ENCODE data around the gene SEC24B.
"Not testable (repeated sequence)": the region's sequence is repeated elsewhere in the genome, so short reads cannot be mapped to it uniquely, and the experiment has no call there.

Gene SEC24B

DNA sequence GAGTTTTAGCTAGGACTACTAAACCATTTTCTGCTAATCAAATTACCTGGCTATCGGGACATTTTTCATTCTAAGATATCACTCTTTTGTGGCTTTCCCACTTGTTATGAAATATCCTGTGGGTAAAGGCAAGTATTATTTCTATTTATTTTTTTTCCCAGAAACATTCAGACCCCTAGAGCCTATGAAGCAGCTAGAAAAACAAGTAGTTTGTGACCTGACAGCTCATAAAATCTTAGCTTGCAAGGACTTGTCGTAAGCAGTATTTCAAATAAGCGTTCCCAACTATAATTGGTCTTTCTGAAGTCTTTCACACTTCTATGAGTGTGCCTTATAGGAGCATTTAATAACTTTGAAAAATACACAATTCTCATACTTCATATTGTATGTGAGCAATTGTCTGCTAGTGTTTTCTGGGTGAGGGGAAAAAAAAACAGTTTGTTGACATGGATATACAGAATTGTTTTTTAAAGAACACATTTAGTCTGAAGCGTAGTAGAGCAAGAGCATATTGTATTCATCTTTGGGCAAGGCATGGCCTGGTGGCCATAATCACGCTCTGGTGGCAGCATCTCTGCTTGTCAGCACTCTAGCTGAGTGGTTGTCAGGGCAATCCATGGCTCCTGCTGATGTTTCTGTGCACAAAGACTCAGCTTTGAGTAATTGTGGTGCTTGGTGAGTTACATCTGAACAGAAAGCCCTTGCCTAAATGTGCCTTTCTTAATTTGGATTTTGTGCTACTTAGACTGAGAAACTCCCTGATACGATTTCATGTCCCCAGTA, 129.0 kb downstream of the SEC24B start:
- no peaks in the 10 kb centered on the region for H3K9me3 Mint-ChIP-seq
- no peaks in the 10 kb centered on the region for H3K27me3 Mint-ChIP-seq
- peak overlapping the region; percentile 0 for H3K27ac Mint-ChIP-seq
- peaks cover 64% of the 10 kb centered on the region for H3K4me1 Mint-ChIP-seq
- H3K36me3 Mint-ChIP-seq (ENCODE audit: low read depth) = peaks cover 27% of the 10 kb centered on the region
- ATAC-seq (no peak), DNase-seq (no peak)
- H3K4me3 Mint-ChIP-seq = peak overlapping the region; percentile 91

DNA sequence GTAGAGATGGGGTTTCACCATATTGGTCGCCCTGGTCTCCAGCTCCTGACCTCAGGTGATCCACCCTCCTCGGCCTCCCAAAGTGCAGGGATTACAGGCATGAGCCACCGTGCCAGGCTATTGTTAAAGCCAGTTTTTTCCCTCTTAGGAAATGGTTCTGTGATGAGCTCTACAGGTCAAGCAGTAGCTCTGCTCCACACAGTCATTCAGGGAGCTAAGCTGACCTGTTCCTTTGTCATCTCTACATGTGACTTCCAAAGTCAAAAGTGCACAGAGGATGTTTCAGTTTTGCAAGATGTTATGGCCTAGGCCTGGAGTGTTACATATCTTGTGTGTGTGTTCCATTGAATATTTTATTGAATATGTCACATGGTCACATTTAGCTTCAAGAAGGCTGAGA, 137.9 kb downstream of the SEC24B start:
- peaks cover 4% of the 10 kb centered on the region for H3K9me3 Mint-ChIP-seq
- peaks cover 59% of the 10 kb centered on the region for H3K4me1 Mint-ChIP-seq
- H3K27me3 Mint-ChIP-seq = no peaks in the 10 kb centered on the region
- no peak overlapping the region for H3K27ac Mint-ChIP-seq
- H3K4me3 Mint-ChIP-seq = no peak overlapping the region
- DNase-seq = no peak
- H3K36me3 Mint-ChIP-seq (ENCODE audit: low read depth) = peaks cover 25% of the 10 kb centered on the region
- peak; percentile 22 for ATAC-seq

DNA sequence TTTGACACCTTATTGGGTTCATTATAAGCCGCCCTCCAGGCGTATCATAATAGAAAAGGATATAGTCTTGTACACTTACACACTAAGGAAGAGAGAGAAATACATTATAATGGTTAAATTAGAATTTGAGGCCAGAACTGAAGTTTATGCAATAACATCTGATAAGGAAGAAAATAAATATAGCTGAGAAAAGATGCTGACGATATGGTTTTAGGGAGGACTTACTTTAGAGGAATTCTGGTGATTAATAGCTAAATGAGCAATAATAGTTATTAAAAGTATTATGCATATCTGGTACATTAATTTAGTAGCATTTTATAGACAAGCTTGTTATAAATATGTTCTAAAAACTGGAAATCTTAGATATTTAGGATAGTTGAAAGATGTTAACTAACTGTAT, 138.5 kb downstream of the SEC24B start:
- Mint-ChIP-seq H3K27ac (no peak overlapping the region), H3K27me3 (no peaks in the 10 kb centered on the region), H3K9me3 (peaks cover 4% of the 10 kb centered on the region), H3K4me3 (no peak overlapping the region), H3K4me1 (peaks cover 58% of the 10 kb centered on the region), H3K36me3 (ENCODE audit: low read depth) (peaks cover 26% of the 10 kb centered on the region)
- DNase-seq (no peak), ATAC-seq (no peak)

DNA sequence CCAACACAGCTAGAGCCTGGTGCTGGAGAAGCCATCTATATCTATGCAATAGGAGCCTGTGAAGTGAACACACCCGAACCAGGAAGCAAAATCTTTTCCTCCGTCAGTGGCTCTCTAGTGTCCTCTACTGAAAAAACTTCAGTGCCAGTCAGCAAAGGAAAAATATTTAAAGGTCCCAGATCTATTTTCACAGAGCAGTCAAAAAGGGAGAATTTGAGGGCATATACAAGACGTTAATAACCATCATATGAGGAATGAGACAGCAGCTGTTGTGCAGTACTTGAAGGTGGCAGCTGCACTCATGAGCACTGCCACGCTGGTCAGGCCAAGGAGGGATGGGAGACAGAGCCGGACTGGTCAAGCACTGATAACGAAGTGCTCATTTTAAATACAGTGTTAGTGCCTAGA, 140.8 kb downstream of the SEC24B start:
- Mint-ChIP-seq H3K36me3 (ENCODE audit: low read depth) (peaks cover 27% of the 10 kb centered on the region), H3K4me3 (no peak overlapping the region), H3K27ac (peak overlapping the region; percentile 6), H3K4me1 (peaks cover 61% of the 10 kb centered on the region), H3K9me3 (peaks cover 4% of the 10 kb centered on the region), H3K27me3 (no peaks in the 10 kb centered on the region)
- DNase-seq (no peak), ATAC-seq (no peak)

DNA sequence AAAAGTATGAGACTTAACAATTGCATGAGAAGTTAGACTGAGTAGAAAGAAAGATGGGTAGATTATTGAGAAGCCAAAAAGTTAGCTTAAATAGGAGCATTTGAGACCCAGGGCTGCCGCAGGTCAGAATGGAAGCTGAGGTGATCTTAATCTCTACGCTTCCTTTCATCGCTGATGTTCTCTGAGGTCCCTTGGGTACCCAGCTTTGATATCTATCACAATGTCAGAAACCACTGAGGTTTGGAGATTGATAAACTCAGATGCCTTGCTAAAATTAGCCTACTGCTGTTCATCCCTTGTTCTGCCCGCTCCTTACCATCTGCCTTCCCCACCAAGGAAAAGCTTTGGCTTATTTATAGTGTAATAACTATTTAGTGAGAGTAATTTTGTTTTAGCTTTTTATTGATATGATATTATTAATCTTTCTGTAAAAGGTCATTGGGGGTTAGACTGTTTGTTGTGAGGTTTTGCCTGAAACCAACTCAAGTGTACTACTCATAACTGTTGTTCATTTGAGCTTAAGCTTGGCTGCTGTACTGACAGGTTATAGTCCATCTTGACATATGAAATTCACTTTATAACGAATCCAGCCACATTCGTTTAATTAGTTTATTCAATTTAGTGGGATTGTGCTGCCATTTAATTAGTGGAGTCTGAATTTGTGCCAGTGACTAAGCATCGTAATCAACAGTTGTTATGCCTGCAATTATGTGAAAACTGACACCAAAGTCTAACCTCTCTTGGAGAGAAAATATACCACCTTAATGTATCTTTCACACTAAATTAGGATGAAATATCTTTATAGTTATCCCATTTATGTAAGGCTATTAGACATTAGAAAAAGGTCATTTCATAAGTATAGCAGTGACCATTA, 141.6 kb downstream of the SEC24B start:
- Mint-ChIP-seq H3K27me3 (no peaks in the 10 kb centered on the region), H3K4me3 (no peak overlapping the region), H3K9me3 (peaks cover 4% of the 10 kb centered on the region), H3K36me3 (ENCODE audit: low read depth) (peaks cover 27% of the 10 kb centered on the region), H3K27ac (no peak overlapping the region), H3K4me1 (peaks cover 58% of the 10 kb centered on the region)
- no peak for DNase-seq
- peak; percentile 66 for ATAC-seq

DNA sequence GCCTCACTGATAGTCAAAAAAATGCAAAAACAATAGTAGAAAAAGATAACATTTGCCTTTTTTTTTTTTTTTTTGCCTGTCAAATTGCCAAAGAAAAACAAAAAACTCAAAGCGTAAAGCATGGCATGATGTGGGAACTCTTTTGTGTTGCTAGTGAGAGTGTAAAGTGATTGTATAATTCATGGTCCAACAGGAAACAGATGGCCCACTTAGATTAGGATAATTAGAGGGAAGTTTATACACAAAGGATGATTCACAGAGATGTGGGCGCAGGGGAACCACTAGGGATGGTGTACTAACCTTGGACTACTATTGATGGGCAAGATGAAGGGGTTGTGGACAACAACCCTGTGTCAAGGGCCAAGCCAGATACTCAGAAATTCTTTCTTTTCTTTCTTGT, 142.8 kb downstream of the SEC24B start:
- no peak overlapping the region for H3K4me3 Mint-ChIP-seq
- ATAC-seq (peak; percentile 60), DNase-seq (no peak)
- H3K27ac Mint-ChIP-seq = peak overlapping the region; percentile 42
- H3K27me3 Mint-ChIP-seq = no peaks in the 10 kb centered on the region
- peaks cover 53% of the 10 kb centered on the region for H3K4me1 Mint-ChIP-seq
- peaks cover 29% of the 10 kb centered on the region for H3K36me3 Mint-ChIP-seq (ENCODE audit: low read depth)
- no peaks in the 10 kb centered on the region for H3K9me3 Mint-ChIP-seq

DNA sequence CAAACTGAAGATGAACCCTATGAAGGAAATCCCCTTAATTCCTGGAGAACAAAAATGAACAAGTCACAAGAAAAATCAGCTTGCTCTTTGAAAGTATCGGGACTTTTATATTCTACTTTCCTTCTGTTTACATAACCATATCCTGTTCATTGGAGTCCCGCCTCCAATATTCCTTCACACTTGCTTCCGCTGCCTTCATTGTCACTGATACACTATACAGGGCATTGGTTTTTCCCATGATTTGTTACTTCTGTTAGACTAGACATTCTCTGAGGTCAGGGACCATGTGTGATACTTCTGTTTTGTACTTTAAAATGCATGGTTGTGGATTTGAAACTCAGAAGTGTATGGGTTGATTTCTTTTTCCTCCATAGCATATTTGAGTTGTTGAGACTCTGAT, 145.2 kb downstream of the SEC24B start:
- H3K27me3 Mint-ChIP-seq = no peaks in the 10 kb centered on the region
- H3K4me3 Mint-ChIP-seq = no peak overlapping the region
- H3K4me1 Mint-ChIP-seq = peaks cover 52% of the 10 kb centered on the region
- ATAC-seq (no peak), DNase-seq (no peak)
- no peaks in the 10 kb centered on the region for H3K9me3 Mint-ChIP-seq
- H3K36me3 Mint-ChIP-seq (ENCODE audit: low read depth) = peaks cover 33% of the 10 kb centered on the region
- no peak overlapping the region for H3K27ac Mint-ChIP-seq

DNA sequence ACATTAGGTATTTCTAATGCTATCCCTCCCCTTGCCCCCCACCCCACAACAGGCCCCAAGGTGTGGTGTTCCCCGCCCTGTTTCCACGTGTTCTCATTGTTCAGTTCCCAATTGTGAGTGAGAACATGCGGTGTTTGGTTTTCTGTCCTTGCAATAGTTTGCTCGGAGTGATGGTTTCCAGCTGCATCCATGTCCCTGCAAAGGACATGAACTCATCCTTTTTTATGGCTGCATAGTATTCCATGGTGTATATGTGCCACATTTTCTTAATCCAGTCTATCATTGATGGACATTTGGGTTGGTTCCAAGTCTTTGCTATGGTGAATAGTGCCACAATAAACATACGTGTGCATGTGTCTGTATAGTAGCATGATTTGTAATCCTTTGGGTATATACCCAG, 146.4 kb downstream of the SEC24B start:
- H3K27ac Mint-ChIP-seq, ATAC-seq, H3K9me3 Mint-ChIP-seq, H3K4me3 Mint-ChIP-seq, DNase-seq, H3K27me3 Mint-ChIP-seq: not testable (repeated sequence)
- Mint-ChIP-seq H3K4me1 (peaks cover 51% of the 10 kb centered on the region), H3K36me3 (ENCODE audit: low read depth) (peaks cover 34% of the 10 kb centered on the region)

DNA sequence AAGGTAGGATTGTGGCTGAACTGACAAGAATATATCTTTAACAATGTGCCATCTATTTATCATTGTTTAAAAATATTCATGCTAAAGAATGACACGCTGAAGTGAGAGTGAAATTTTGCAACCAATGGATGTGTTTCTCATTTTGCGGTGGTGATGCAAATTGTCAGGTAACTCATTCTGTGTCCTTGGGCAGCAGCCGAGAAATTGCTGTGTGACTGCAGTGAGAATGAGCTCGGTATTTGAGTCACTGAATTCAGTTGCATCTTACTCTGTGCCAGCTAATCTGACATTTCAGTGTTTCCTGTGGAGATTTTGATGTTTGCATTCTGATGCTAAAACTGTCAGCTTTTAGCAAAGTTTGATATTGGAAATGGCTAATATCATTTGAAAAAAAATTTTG, 154.6 kb downstream of the SEC24B start:
- Mint-ChIP-seq H3K4me1 (peaks cover 85% of the 10 kb centered on the region), H3K27ac (peak overlapping the region; percentile 83), H3K27me3 (no peaks in the 10 kb centered on the region), H3K36me3 (ENCODE audit: low read depth) (peaks cover 12% of the 10 kb centered on the region), H3K9me3 (no peaks in the 10 kb centered on the region), H3K4me3 (peak overlapping the region; percentile 42)
- ATAC-seq = peak; percentile 100
- peak; percentile 41 for DNase-seq

DNA sequence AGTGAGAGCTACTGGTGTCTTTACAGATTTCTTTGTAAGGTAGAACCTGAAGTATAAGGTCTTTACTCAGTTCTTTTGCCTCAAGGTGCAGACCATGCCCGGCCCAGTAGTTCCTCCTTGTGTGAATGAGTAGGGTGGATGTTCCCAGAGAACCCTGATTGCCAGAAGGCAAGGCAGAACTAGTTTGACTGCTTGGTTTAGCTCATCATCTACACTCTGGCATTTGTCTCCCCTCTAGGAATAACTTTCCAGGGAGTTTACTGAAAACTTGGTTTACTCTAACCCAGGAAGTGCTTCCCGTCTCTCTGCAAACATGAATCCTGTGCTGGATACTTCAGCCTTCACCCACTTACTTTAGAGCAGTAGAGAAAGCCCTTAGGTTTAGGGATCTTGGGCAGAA, 155.5 kb downstream of the SEC24B start:
- Mint-ChIP-seq H3K27ac (peak overlapping the region; percentile 83), H3K4me3 (no peak overlapping the region), H3K4me1 (peaks cover 82% of the 10 kb centered on the region)

DNA sequence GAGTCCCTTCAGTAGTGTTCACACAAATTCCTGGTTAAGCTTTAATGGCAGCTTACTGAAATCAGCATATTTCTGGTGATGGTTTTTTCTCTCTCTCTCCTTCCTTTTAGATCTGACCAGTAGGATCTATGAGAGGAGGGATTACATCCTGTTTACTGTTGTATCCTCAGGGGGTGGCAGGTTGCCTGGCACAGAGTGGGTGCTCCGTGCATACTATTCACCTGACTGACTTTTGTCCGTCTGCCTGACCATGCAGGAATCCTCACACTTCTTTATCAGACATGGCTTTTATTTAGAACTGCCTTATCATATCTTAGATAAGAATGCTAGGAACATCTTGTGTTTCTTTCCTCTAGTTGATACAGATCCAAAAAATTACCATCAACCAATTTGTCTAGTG, 156.0 kb downstream of the SEC24B start:
- no peak for ATAC-seq

More for the DNA sequence above, 155.5 kb downstream of the SEC24B start:
- H3K36me3 Mint-ChIP-seq (ENCODE audit: low read depth) = peaks cover 11% of the 10 kb centered on the region
- ATAC-seq (no peak), DNase-seq (no peak)
- no peaks in the 10 kb centered on the region for H3K9me3 Mint-ChIP-seq
- no peaks in the 10 kb centered on the region for H3K27me3 Mint-ChIP-seq

More for the DNA sequence above, 156.0 kb downstream of the SEC24B start:
- Mint-ChIP-seq H3K9me3 (no peaks in the 10 kb centered on the region), H3K27ac (peak overlapping the region; percentile 83), H3K4me1 (peaks cover 78% of the 10 kb centered on the region), H3K4me3 (no peak overlapping the region), H3K27me3 (no peaks in the 10 kb centered on the region), H3K36me3 (ENCODE audit: low read depth) (peaks cover 11% of the 10 kb centered on the region)
- no peak for DNase-seq

Data from activated naive CD8-positive, alpha-beta T cell treated with anti-CD3 and anti-CD28 coated beads, Interleukin-2, amount 50 U/mL, for 24 hours (primary cell).